AG09309 (cell line): ENCODE data around the gene SOCS3.

Source experiments
- DNase-seq: peaks from one replicate; pipeline ENCODE4 v3.0.0-alpha.2; 2010; ENCODE audit warnings: low read depth
- H3K4me3 ChIP-seq: 2 replicates; pipeline ENCODE4 v1.5.1; 2011; ENCODE audit warnings: mild to moderate bottlenecking, low read depth, low read length, moderate library complexity; ENCODE audit not compliant: control insufficient read depth
- CTCF ChIP-seq: IDR thresholded peaks from 2 replicates; pipeline ENCODE4 v1.5.1; 2011; ENCODE audit warnings: mild to moderate bottlenecking, low read depth, low read length, inconsistent platforms; ENCODE audit not compliant: insufficient read depth, control insufficient read depth; ENCODE audit errors: missing control alignments

Gene SOCS3

GRCh38 chr17:78401891-78402290 lies 42.0 kb upstream of the SOCS3 start:
- no peak overlapping the region for H3K4me3 ChIP-seq
- no peak for TF ChIP-seq CTCF
- no peak for DNase-seq

GRCh38 chr17:78401246-78401645 lies 41.4 kb upstream of the SOCS3 start:
- no peak for DNase-seq
- no peak for TF ChIP-seq CTCF
- H3K4me3 ChIP-seq = no peak overlapping the region

GRCh38 chr17:78400581-78401240 lies 40.8 kb upstream of the SOCS3 start:
- no peak for TF ChIP-seq CTCF
- H3K4me3 ChIP-seq = no peak overlapping the region
- no peak for DNase-seq

DNA sequence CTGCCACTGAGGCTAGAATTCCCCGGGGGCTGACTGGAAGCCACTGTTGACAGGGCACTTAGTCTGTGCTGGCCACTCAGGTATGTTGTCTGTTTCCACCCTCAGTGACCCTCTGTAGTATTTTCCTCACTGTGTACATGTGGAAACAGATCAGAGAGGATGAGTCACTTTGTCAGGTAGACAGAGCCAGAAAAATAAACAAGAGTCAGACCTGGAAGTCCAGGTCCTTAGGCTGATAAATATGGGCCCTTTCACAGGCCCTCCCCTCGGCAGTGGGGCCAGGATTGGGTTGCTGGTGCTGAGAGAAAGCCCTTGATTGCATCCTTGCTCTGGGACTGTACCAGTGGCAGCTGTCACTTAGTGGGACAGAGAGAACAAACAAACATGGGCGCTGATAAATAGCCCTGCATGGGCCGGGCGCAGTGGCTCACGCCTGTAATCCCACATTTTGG lies 39.8 kb upstream of the SOCS3 start:
- no peak overlapping the region for H3K4me3 ChIP-seq
- no peak for DNase-seq
- no peak for TF ChIP-seq CTCF

DNA sequence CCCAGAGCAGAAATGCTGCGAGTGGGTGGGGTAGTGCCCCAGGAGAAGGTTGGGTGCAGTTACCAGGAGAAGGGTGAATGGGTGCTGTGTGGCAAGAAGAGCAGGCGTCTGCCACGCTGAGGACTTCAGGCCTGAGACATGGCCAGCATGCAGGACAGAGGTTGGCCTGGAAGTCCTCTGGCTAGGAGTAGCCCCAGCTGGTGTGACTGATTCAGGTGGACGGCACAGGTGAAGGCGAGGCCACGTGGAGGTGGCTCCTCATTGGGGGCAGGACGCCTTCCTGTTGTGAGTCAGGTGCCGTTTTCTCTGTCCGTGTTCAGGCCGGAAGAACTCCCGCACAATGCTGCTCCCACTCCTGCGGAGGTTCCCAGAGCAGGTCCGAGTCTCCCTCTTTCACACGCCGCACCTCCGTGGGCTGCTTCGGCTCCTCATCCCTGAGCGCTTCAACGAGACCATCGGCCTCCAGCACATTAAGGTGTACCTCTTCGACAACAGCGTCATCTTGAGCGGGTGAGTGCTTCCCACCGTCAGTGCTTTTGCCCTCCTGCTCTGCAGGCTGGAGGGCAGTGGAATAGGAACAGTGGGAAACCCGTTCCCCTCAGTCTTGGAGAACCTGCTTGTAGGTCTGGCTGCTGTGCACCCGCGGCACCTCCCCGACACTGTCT lies 39.3 kb upstream of the SOCS3 start:
- no peak overlapping the region for H3K4me3 ChIP-seq
- no peak for DNase-seq
- no peak for TF ChIP-seq CTCF

- H3K4me3 ChIP-seq = no peak overlapping the region
- DNase-seq = no peak
- TF ChIP-seq CTCF = no peak
These were observed 38.5 kb upstream of the SOCS3 start for GRCh38 chr17:78398390-78398789.

DNA sequence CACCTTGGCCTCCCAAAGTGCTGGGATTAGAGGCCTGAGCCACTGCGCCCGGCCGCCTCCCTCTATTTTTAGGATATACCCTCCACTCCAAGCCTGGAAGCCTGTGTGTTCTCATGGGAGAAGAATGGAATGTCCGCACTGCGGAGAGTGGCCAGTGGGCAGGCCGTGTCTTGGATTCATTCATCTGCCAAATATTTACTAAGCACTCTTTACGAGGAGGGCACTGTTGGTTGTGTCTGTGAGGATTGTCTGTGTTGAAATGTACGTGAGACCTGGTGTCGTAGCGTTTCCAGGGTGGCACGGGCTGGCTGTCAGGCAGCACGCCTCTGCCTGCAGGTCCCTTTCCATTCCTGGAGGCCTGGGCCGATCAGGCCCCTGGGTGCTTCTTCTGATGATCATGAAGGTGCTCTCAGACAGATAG lies 37.8 kb upstream of the SOCS3 start:
- no peak for DNase-seq
- H3K4me3 ChIP-seq = no peak overlapping the region
- TF ChIP-seq CTCF = no peak
